ENCODE data around the gene VSTM2B.

VSTM2B gene

DNA sequence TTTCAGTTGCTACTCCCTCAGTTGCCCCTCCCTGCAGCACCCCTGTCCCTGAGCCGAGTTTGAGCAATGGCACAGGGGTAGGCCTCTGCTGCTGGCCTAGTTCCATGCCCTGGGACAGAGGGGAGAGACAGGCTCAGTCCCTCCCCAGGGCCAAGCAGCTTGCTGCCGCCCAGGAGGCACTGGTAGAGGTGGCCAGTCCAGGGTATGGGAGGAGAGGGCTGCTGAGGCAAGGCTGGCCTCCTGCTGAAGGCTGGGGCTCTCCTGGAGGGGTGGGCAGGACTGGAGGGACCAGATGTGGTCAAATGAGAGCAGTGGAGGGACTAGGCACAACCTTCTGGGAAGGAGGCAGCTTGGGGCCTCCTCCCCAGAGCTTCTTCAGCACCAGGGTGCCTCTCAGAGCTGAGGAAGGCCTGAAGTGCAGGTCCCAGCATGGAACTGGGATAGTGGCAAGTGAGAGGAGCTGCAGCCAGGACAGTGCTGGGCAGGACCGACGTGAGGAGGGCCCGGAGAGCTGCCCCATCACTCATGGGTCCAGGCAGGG is 29.8 kb upstream of the VSTM2B start:
- 58% methylated on average over 5 of the region's 5 CpGs for WGBS
- Histone ChIP-seq H2BK120ac (ENCODE audit: low read depth, low read length) (no peak overlapping the region), H3K23ac (ENCODE audit: low read length in 2 of 2) (no peak overlapping the region), H3K18ac (ENCODE audit: low read depth in 1 of 2, low read length in 2 of 2) (no peak overlapping the region), H3K9me3 (ENCODE audit: control insufficient read depth, low read length) (no peaks in the 10 kb centered on the region), H4K8ac (ENCODE audit: low read length) (no peak overlapping the region), H3K79me1 (replicated peaks; ENCODE audit: low read length, poor library complexity, severe bottlenecking) (no peaks in the 10 kb centered on the region), H3K4ac (ENCODE audit: low read depth in 1 of 2, low read length in 2 of 2) (no peak overlapping the region), H3K27ac (ENCODE audit: low read length, poor library complexity, severe bottlenecking) (no peak overlapping the region), H3K14ac (ENCODE audit: low read length in 2 of 2) (no peak overlapping the region), H3K4me2 (ENCODE audit: low read length, poor library complexity, severe bottlenecking) (no peak overlapping the region), H3K36me3 (ENCODE audit: control insufficient read depth in 1 of 2, insufficient read depth in 2 of 2, low read depth in 1 of 2, low read length in 2 of 2) (no peaks in the 10 kb centered on the region), H3K4me1 (ENCODE audit: control insufficient read depth, insufficient read depth, low read depth, low read length) (no peaks in the 10 kb centered on the region), H2BK5ac (ENCODE audit: low read depth, low read length, poor library complexity, severe bottlenecking) (no peak overlapping the region), H3K27me3 (ENCODE audit: control insufficient read depth in 1 of 2, insufficient read depth in 1 of 2, low read length in 2 of 2) (peaks cover 0 to 25% of the 10 kb centered on the region in 2 experiments), H2BK12ac (ENCODE audit: low read length in 2 of 2) (no peak overlapping the region), H4K91ac (ENCODE audit: low read length) (no peak overlapping the region), H2BK15ac (ENCODE audit: low read depth, poor library complexity, severe bottlenecking) (no peak overlapping the region), H3K9ac (ENCODE audit: low read length) (no peak overlapping the region), H2AFZ (ENCODE audit: low read depth, low read length) (no peak overlapping the region), H3K4me3 (ENCODE audit: insufficient read depth in 1 of 2, low read depth in 1 of 2, low read length in 2 of 2) (no peak overlapping the region), H2AK5ac (ENCODE audit: low read length, severe bottlenecking) (no peak overlapping the region)
- no peak for DNase-seq

DNA sequence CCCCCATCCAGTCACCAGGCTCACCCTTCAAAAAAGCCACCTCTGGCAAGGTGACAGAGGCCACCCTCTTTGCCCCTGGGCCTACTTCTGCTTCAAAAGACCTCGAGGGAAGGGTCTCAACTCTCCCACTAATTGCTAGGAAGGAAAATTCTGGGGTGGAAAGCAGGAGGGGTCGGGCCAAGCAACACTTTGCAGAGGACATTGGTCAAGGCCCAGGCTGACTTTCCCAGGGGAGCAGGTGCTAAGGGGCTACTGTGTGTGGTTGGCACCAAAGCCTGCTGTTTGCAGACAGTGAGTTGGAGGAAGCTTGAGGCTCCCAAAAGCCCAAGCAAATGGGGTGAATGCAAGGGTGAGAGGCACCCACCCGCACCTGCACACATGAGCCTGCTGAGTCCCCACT is 28.6 kb upstream of the VSTM2B start:
- DNase-seq: no peak
- Histone ChIP-seq H2BK12ac (ENCODE audit: low read length in 2 of 2) (no peak overlapping the region), H3K23ac (ENCODE audit: low read length in 2 of 2) (no peak overlapping the region), H3K4me3 (ENCODE audit: insufficient read depth in 1 of 2, low read depth in 1 of 2, low read length in 2 of 2) (no peak overlapping the region), H2BK15ac (ENCODE audit: low read depth, poor library complexity, severe bottlenecking) (no peak overlapping the region), H3K27me3 (ENCODE audit: control insufficient read depth in 1 of 2, insufficient read depth in 1 of 2, low read length in 2 of 2) (peaks cover 0 to 13% of the 10 kb centered on the region in 2 experiments), H3K4ac (ENCODE audit: low read depth in 1 of 2, low read length in 2 of 2) (no peak overlapping the region), H3K9me3 (ENCODE audit: control insufficient read depth, low read length) (no peaks in the 10 kb centered on the region), H3K27ac (ENCODE audit: low read length, poor library complexity, severe bottlenecking) (no peak overlapping the region), H2BK5ac (ENCODE audit: low read depth, low read length, poor library complexity, severe bottlenecking) (no peak overlapping the region), H4K91ac (ENCODE audit: low read length) (no peak overlapping the region), H3K36me3 (ENCODE audit: control insufficient read depth in 1 of 2, insufficient read depth in 2 of 2, low read depth in 1 of 2, low read length in 2 of 2) (no peaks in the 10 kb centered on the region), H3K4me1 (ENCODE audit: control insufficient read depth, insufficient read depth, low read depth, low read length) (no peaks in the 10 kb centered on the region), H3K14ac (ENCODE audit: low read length in 2 of 2) (no peak overlapping the region), H3K18ac (ENCODE audit: low read depth in 1 of 2, low read length in 2 of 2) (no peak overlapping the region), H2AFZ (ENCODE audit: low read depth, low read length) (no peak overlapping the region), H2AK5ac (ENCODE audit: low read length, severe bottlenecking) (no peak overlapping the region), H3K9ac (ENCODE audit: low read length) (no peak overlapping the region), H4K8ac (ENCODE audit: low read length) (no peak overlapping the region), H3K79me1 (replicated peaks; ENCODE audit: low read length, poor library complexity, severe bottlenecking) (no peaks in the 10 kb centered on the region), H2BK120ac (ENCODE audit: low read depth, low read length) (no peak overlapping the region), H3K4me2 (ENCODE audit: low read length, poor library complexity, severe bottlenecking) (no peak overlapping the region)
- WGBS: 53% methylated on average over 3 of the region's 3 CpGs

DNA sequence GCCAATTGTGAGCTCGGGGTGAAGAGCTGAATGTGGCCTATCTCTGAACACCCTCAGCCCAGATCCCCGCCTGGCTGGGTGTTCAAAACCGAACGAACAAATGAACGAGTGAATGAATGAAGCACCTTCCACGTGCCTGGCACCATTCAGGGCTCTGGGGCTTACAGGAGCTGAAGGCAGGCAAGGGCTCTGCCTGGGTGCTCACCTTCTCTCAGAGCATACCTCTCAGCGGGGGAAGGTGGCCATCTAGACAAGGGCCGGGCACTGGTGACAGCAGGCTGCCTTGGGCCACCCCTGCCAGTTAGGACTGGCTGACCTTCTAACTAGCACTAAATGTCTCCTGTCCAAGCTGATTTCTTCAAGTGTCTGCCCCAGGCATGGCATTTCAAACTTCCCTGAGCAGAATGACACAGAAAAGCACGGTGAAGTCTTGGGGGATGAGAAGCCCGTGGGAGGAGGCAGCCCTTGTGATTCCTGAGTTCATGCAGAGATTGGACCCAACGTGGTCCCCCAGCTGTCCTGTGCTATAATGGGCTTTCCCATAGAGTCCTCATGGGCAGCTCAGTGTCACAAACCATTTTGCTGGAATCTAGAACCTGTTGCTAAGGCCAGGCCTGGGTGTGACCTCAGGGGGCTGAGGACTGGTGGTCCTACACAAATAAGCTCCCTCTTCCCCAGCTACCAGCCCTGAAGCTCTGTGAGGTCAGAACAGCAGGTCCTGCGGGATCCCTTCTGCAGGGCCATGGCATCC is 27.9 kb upstream of the VSTM2B start:
- H3K36me3 ChIP-seq (ENCODE audit: control insufficient read depth in 1 of 2, insufficient read depth in 2 of 2, low read depth in 1 of 2, low read length in 2 of 2): no peaks in the 10 kb centered on the region
- no peak overlapping the region for H2BK15ac ChIP-seq (ENCODE audit: low read depth, poor library complexity, severe bottlenecking)
- H3K18ac ChIP-seq (ENCODE audit: low read depth in 1 of 2, low read length in 2 of 2): no peak overlapping the region
- H3K4me3 ChIP-seq (ENCODE audit: insufficient read depth in 1 of 2, low read depth in 1 of 2, low read length in 2 of 2): no peak overlapping the region
- no peak overlapping the region for H3K14ac ChIP-seq (ENCODE audit: low read length in 2 of 2)
- no peak for DNase-seq
- H3K23ac ChIP-seq (ENCODE audit: low read length in 2 of 2): no peak overlapping the region
- H2AK5ac ChIP-seq (ENCODE audit: low read length, severe bottlenecking): no peak overlapping the region
- no peak overlapping the region for H3K4me2 ChIP-seq (ENCODE audit: low read length, poor library complexity, severe bottlenecking)
- no peak overlapping the region for H2BK5ac ChIP-seq (ENCODE audit: low read depth, low read length, poor library complexity, severe bottlenecking)
- H3K27ac ChIP-seq (ENCODE audit: low read length, poor library complexity, severe bottlenecking): no peak overlapping the region
- H3K79me1 ChIP-seq (replicated peaks; ENCODE audit: low read length, poor library complexity, severe bottlenecking): no peaks in the 10 kb centered on the region
- H2BK12ac ChIP-seq (ENCODE audit: low read length in 2 of 2): no peak overlapping the region
- no peak overlapping the region for H3K9ac ChIP-seq (ENCODE audit: low read length)
- WGBS: 68% methylated on average over 12 of the region's 12 CpGs
- H4K8ac ChIP-seq (ENCODE audit: low read length): no peak overlapping the region
- H3K9me3 ChIP-seq (ENCODE audit: control insufficient read depth, low read length): no peaks in the 10 kb centered on the region
- no peak overlapping the region for H2AFZ ChIP-seq (ENCODE audit: low read depth, low read length)
- H3K27me3 ChIP-seq (ENCODE audit: control insufficient read depth in 1 of 2, insufficient read depth in 1 of 2, low read length in 2 of 2): peaks cover 0 to 16% of the 10 kb centered on the region in 2 experiments
- H3K4me1 ChIP-seq (ENCODE audit: control insufficient read depth, insufficient read depth, low read depth, low read length): no peaks in the 10 kb centered on the region
- no peak overlapping the region for H3K4ac ChIP-seq (ENCODE audit: low read depth in 1 of 2, low read length in 2 of 2)
- H2BK120ac ChIP-seq (ENCODE audit: low read depth, low read length): no peak overlapping the region
- H4K91ac ChIP-seq (ENCODE audit: low read length): no peak overlapping the region

DNA sequence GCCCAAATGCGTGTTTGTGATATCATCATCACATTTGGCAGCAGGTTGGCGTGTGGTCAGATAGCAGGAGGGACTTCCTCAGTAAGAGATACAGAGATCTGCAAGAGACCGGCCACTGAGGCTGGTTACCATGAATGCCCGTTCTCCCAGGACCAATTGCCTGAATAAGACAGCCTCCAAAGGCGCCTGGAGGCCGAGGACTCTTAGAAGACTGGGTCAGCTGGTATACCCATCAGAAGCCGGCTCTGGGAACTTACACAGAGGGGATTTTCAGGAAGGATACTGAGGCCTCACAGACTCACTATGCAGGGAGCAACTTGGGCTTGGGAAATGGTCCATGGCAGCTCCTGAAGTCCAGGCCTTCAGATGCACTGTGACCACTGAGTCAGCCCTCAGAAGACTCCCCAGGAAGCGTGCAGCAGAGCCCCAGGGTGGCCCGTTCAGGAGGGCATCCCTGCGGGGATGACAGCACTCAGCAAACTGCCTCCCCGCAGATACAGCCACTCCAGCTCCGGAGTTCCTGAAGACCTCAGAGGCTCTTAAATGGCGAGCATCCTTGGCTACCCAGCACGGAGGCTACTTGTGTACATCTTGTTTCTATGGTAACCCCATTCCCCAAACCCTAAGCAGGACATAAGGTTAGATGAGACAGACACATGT is 26.4 kb upstream of the VSTM2B start:
- Histone ChIP-seq H2AK5ac (ENCODE audit: low read length, severe bottlenecking) (no peak overlapping the region), H3K4me2 (ENCODE audit: low read length, poor library complexity, severe bottlenecking) (no peak overlapping the region), H4K8ac (ENCODE audit: low read length) (no peak overlapping the region), H3K23ac (ENCODE audit: low read length in 2 of 2) (no peak overlapping the region), H2BK120ac (ENCODE audit: low read depth, low read length) (no peak overlapping the region), H3K4ac (ENCODE audit: low read depth in 1 of 2, low read length in 2 of 2) (no peak overlapping the region), H3K4me3 (ENCODE audit: insufficient read depth in 1 of 2, low read depth in 1 of 2, low read length in 2 of 2) (no peak overlapping the region), H3K27ac (ENCODE audit: low read length, poor library complexity, severe bottlenecking) (no peak overlapping the region), H3K36me3 (ENCODE audit: control insufficient read depth in 1 of 2, insufficient read depth in 2 of 2, low read depth in 1 of 2, low read length in 2 of 2) (no peaks in the 10 kb centered on the region), H2BK5ac (ENCODE audit: low read depth, low read length, poor library complexity, severe bottlenecking) (no peak overlapping the region), H3K9me3 (ENCODE audit: control insufficient read depth, low read length) (no peaks in the 10 kb centered on the region), H3K79me1 (replicated peaks; ENCODE audit: low read length, poor library complexity, severe bottlenecking) (no peaks in the 10 kb centered on the region), H3K9ac (ENCODE audit: low read length) (no peak overlapping the region), H3K4me1 (ENCODE audit: control insufficient read depth, insufficient read depth, low read depth, low read length) (no peaks in the 10 kb centered on the region), H3K18ac (ENCODE audit: low read depth in 1 of 2, low read length in 2 of 2) (no peak overlapping the region), H3K27me3 (ENCODE audit: control insufficient read depth in 1 of 2, insufficient read depth in 1 of 2, low read length in 2 of 2) (peaks cover 0 to 10% of the 10 kb centered on the region in 2 experiments), H2BK15ac (ENCODE audit: low read depth, poor library complexity, severe bottlenecking) (no peak overlapping the region), H2AFZ (ENCODE audit: low read depth, low read length) (no peak overlapping the region), H2BK12ac (ENCODE audit: low read length in 2 of 2) (no peak overlapping the region), H3K14ac (ENCODE audit: low read length in 2 of 2) (no peak overlapping the region), H4K91ac (ENCODE audit: low read length) (no peak overlapping the region)
- DNase-seq: no peak
- 78% methylated on average over 14 of the region's 14 CpGs for WGBS
